ENCODE results near the gene DTX3. TPM values are rescaled to one million over a fixed set of nuclear protein-coding genes. Genes with fewer than 3 reads are reported as not detected.

DTX3 gene
- total and polyA plus RNA-seq, 2 of the 13 experiments (the other 11 are each of a cell fraction or from before 2014, with no cell fraction given): 9.0 to 27.2 TPM

DNA sequence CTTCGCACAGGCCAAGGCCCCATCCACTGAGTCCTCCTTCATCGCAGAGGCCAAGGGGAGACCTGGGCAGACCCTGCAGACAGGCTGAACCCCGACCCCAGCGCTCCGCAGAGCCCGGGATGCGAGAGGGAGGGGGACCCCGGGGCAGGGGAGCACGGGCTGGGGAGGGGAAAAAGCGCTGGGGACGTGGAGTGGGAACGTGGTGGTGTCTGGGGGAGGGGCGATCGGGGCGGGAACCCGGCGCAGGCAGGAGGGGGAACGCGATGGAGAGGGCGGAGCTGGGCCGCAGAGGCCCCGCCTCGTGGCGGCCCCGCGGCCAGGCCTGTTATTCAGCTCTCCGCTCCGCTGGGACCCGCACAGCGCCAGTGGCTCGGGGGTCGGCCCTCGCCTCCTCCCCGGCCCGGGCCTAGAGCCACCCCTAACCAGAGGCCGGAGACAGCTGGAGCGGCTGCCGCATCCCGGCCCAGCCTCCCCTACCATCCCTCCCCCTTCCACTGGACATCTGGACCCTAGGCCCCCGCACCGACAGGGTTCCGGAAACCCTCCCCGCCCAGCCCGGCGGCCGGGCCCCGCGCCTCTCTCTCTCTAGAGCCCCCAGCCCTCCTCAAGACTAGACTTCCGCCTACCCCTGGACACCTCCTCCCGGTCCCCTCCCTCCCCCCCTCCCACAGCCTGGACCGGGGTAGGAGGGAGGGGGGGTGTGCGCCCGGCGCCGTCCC, 6.6 kb downstream of the DTX3 start, which contains the start of gene ARHGEF25 (continued):
- TF ChIP-seq HNF4G (IDR thresholded peaks at IDR 0.05; ENCODE audit: borderline replicate concordance, low read depth, low read length) (0 out of 2 replicates have a peak, but pooled peaks have one; percentile 30), HNF4G (CRISPR knock-in tag; IDR thresholded peaks at IDR 0.05; ENCODE audit: borderline replicate concordance, low read depth) (no peak), ZBTB7B (CRISPR knock-in tag; IDR thresholded peaks at IDR 0.05) (peak; percentile 70; the same call in 1 of the 2 replicates), ZNF232 (CRISPR knock-in tag; IDR thresholded peaks at IDR 0.05; ENCODE audit: borderline replicate concordance) (0 out of 2 replicates have a peak, but pooled peaks have one; percentile 61), ZNF556 (CRISPR knock-in tag; IDR thresholded peaks at IDR 0.05; ENCODE audit: borderline replicate concordance) (0 out of 2 replicates have a peak, but pooled peaks have one; percentile 8), NFKBIZ (CRISPR knock-in tag; IDR thresholded peaks at IDR 0.05) (peak; percentile 52; the same call in 1 of the 2 replicates), TEAD3 (CRISPR knock-in tag; optimal IDR thresholded peaks at IDR 0.05; ENCODE audit: borderline replicate concordance) (peak; percentile 50), RARG (CRISPR knock-in tag; IDR thresholded peaks at IDR 0.05; ENCODE audit: low read depth) (no peak), AHR (CRISPR knock-in tag; IDR thresholded peaks at IDR 0.05) (peak; percentile 74; the same call in 1 of the 2 replicates), JUN (CRISPR knock-in tag; IDR thresholded peaks at IDR 0.05) (no peak), CBX1 (IDR thresholded peaks at IDR 0.05; ENCODE audit: low read depth) (no peak), NAIF1 (CRISPR knock-in tag; IDR thresholded peaks at IDR 0.05; ENCODE audit: borderline replicate concordance) (no peak), KAT8 (CRISPR knock-in tag; IDR thresholded peaks at IDR 0.05) (peak; percentile 79), ZBTB44 (CRISPR knock-in tag; IDR thresholded peaks at IDR 0.05) (no peak), MXD4 (CRISPR knock-in tag; IDR thresholded peaks at IDR 0.05) (peak; percentile 46; the same call in 1 of the 2 replicates), NONO (IDR thresholded peaks at IDR 0.05) (no peak), NONO (CRISPR knock-in tag; conservative IDR thresholded peaks at IDR 0.05) (0 out of 2 replicates have a peak, but pooled peaks have one; percentile 10), POGZ (CRISPR knock-in tag; IDR thresholded peaks at IDR 0.05) (peak; percentile 58; the same call in 1 of the 2 replicates), ETV6 (CRISPR knock-in tag; conservative IDR thresholded peaks at IDR 0.05) (peak; percentile 51; the same call in 1 of the 2 replicates), ZNF33B (CRISPR knock-in tag; IDR thresholded peaks at IDR 0.05) (no peak), ZNF326 (CRISPR knock-in tag; IDR thresholded peaks at IDR 0.05; ENCODE audit: borderline replicate concordance) (no peak), POLR2AphosphoS5 (IDR thresholded peaks at IDR 0.05; ENCODE audit: low read depth, low read length) (peak; percentile 65), HMG20B (CRISPR knock-in tag; conservative IDR thresholded peaks at IDR 0.05) (no peak), KLF12 (CRISPR knock-in tag; IDR thresholded peaks at IDR 0.05; ENCODE audit: borderline replicate concordance) (peak; percentile 46; the same call in 1 of the 2 replicates), RXRB (CRISPR knock-in tag; IDR thresholded peaks at IDR 0.05; ENCODE audit: borderline replicate concordance) (peak; percentile 55; the same call in 1 of the 2 replicates), ZNF670 (CRISPR knock-in tag; IDR thresholded peaks at IDR 0.05; ENCODE audit: borderline replicate concordance) (peak; percentile 48; the same call in 1 of the 2 replicates), SP4 (CRISPR knock-in tag; IDR thresholded peaks at IDR 0.05) (0 out of 2 replicates have a peak, but pooled peaks have one; percentile 15), ZNF496 (CRISPR knock-in tag; IDR thresholded peaks at IDR 0.05; ENCODE audit: insufficient replicate concordance) (no peak)
- TF ChIP-seq, protein P1, sequence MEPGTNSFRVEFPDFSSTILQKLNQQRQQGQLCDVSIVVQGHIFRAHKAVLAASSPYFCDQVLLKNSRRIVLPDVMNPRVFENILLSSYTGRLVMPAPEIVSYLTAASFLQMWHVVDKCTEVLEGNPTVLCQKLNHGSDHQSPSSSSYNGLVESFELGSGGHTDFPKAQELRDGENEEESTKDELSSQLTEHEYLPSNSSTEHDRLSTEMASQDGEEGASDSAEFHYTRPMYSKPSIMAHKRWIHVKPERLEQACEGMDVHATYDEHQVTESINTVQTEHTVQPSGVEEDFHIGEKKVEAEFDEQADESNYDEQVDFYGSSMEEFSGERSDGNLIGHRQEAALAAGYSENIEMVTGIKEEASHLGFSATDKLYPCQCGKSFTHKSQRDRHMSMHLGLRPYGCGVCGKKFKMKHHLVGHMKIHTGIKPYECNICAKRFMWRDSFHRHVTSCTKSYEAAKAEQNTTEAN (CRISPR knock-in tag; conservative IDR thresholded peaks at IDR 0.05): peak; percentile 68; the same call in 1 of the 2 replicates

Measured in HepG2 (cell line).